ENCODE data around the gene PTPRN2. TPM values are rescaled to one million over a fixed set of nuclear protein-coding genes. Genes with fewer than 3 reads are reported as not detected.
A peak's percentile ranks its signal among the peaks of the same experiment; 100 is the strongest.
"Not testable (repeated sequence)": the region's sequence is repeated elsewhere in the genome, so short reads cannot be mapped to it uniquely, and the experiment has no call there.

Gene PTPRN2
- total RNA-seq, 8 experiments from 2014 or later, result 0.10 to 19.7 (median 10.8) TPM; not detected in 1

DNA sequence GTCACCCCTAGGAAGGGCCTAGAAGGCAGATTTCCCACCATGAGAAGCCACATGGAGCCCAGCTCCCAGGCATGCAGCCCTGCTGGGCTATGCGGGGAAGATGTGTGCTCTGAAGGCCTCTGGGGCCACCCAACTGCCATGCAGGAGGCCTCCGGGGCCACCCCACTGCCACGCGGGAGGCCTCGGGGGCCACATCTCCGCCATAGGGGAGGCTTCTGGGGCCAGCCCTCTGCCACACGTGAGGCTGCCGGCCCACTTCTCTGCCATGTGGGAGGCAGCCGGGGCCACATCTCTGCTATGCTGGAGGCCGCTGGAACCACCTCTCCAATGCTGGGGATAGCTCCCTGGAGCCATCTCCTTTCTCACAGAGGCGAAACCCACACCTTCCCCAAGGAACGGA, 799.0 kb downstream of the PTPRN2 start:
- Histone ChIP-seq H3K4me3 (no peak overlapping the region), H3K27ac (no peak overlapping the region), H3K4me1 (replicated peaks in 1 of 2) (peaks cover 0 to 25% of the 10 kb centered on the region in 2 donors)
- in situ Hi-C loops (cut with MboI; ENCODE audit: low pct_unique_long_range_greater_than_20kb in 2 of 9, low sequenced_read_pairs in 9 of 9, unreplicated experiment in 9 of 9), result no loop called here
- 70 to 83% methylated on average over 1 to 4 of the region's 12 CpGs; no CpG with 5 or more reads in 8 of the 10 experiments for WGBS, 10 experiments
- no peak for ATAC-seq (replicated peaks in 6 of 8)

DNA sequence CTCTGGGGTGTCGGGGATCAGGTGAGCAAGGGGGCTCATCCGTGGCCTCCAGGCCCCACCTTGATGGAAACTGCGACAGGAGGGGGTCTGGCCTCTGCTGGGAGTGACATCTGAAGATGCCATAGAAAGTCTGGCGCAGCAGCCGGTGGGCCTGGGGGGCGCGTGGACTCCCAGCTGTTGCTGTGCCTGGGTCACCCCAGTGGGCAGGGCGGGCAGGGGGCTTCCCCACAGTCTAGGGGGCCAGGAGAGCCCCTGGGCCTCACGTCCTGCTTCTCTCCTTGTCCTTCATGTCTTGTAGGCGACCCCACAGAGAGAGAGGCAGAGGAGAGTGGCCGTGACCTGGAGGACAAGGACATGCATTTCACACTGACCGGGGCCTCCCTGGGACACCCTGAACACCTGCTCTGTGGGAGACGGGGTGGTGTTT, 800.3 kb downstream of the PTPRN2 start:
- in situ Hi-C loops (cut with MboI; ENCODE audit: low pct_unique_long_range_greater_than_20kb in 2 of 9, low sequenced_read_pairs in 9 of 9, unreplicated experiment in 9 of 9), result no loop called here
- Histone ChIP-seq H3K4me1 (replicated peaks in 1 of 2) (peaks cover 0 to 18% of the 10 kb centered on the region in 2 donors), H3K4me3 (no peak overlapping the region), H3K27ac (no peak overlapping the region)
- WGBS, 10 experiments, result no CpG with 5 or more reads among the region's 13 CpGs
- no peak for ATAC-seq (replicated peaks in 6 of 8)

DNA sequence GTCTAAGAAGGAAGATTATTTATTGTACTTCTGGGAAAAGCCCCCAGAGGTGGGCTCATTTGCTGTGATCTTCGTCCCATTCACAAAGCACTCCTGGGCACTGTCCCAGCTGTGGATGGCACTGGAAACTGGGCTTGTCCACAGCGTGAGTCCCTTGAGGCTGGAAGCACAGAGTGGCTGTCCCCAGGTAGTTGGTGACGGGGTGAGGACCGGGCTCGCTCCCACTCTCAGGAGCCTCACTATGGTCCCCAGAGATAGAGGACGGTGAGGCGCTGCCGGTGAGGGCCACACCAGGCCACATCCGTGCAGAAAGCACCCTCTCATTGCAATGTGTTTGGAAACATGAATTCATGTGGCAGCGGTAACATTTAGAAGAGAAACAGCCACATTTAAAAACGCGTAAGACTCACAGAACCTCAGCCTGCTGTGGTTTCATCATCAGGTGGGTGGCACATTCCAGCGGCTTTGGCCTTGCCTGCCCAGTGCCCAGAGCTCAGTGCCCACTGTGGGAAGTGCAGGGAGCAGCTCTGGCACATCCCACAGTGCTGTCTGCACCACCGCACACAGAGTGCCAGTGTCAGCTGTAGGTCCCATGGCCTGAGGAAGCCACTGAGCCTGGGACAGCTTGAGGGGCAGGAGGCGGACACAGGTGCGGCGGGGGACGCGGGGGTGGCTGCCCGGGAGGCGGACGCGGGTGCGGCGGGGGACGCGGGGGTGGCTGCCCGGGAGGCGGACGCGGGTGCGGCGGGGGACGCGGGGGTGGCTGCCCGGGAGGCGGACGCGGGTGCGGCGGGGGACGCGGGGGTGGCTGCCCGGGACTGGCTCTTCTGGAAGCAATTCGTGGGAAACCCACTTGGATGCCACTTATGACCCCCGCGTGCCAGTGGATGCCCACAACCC, 801.0 kb downstream of the PTPRN2 start:
- WGBS, 10 experiments, result 0 to 90% (median 37%) methylated on average over 1 to 10 of the region's 47 CpGs; no CpG with 5 or more reads in 5 of the 10 experiments
- Histone ChIP-seq H3K27ac (no peak overlapping the region), H3K4me3 (no peak overlapping the region), H3K4me1 (replicated peaks in 1 of 2) (peaks cover 0 to 18% of the 10 kb centered on the region in 2 donors)
- no peak for ATAC-seq (replicated peaks in 6 of 8)
- in situ Hi-C loops (cut with MboI; ENCODE audit: low pct_unique_long_range_greater_than_20kb in 2 of 9, low sequenced_read_pairs in 9 of 9, unreplicated experiment in 9 of 9), result no loop called here

DNA sequence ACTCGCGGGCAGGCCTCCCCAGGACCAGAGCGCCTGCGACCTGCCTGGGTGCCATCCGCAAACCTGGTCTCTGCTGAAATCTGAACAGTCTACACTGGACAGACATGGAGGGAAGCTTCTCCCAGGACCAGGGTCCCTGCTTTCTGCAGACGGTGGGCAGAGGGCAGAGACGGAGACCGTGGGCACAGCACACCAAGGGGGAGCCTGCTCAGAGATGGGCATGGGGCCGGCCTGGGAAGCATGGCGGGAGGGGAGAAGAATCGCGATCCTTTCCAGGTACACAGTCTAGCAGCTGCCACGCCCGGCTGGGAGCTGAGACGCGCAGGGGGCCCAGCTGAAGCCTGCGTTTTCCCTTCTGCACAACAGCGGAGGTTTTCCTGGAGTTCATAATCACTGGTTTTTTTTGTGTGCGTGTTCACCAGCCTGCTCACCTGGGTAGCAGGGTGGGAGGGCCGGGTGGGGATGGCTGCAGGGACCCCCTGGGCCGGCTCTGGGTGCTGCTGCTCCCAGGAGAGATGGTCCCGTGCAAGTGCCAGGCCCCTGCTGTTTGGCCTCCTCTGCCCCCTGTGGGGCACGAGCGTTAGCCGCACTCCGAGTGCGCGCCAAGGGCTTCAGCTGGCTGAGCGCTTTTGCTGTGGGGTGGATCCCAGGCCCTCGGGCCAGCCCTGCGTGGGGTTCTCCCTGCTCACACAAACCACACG, 802.0 kb downstream of the PTPRN2 start:
- Histone ChIP-seq H3K4me1 (replicated peaks in 1 of 2) (peaks cover 0 to 21% of the 10 kb centered on the region in 2 donors), H3K27ac (no peak overlapping the region), H3K4me3 (no peak overlapping the region)
- no peak for ATAC-seq (replicated peaks in 6 of 8)
- in situ Hi-C loops (cut with MboI; ENCODE audit: low pct_unique_long_range_greater_than_20kb in 2 of 9, low sequenced_read_pairs in 9 of 9, unreplicated experiment in 9 of 9), result no loop called here
- 0 to 86% (median 47%) methylated on average over 1 to 6 of the region's 32 CpGs; no CpG with 5 or more reads in 5 of the 10 experiments for WGBS, 10 experiments

DNA sequence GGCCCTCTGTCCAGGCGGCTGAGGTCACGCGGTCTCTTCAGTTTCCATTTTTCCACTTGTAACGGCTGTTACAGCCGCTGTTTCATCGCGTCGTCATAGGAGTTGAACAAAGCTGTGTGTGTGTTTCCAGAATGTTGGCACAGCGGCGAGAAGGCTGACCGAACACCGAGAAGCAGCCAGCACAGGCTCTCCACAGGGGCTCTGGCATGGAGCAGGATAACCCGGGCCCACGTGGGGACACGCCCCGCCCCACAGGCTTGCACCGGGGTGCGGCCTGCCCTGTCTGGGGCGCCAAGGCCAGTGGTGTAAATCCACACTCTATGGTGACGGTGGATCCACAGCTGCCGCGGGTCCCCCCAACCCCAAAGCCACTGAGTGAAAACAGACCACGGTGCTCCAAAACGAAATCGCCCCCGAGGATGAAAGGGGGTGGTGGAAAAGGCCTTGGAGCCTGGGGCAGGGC, 802.6 kb downstream of the PTPRN2 start:
- no peak for ATAC-seq (replicated peaks in 6 of 8)
- Histone ChIP-seq H3K27ac (no peak overlapping the region), H3K4me1 (replicated peaks in 1 of 2) (peaks cover 0 to 21% of the 10 kb centered on the region in 2 donors), H3K4me3 (no peak overlapping the region)
- WGBS, 10 experiments, result 0 to 100% (median 76%) methylated on average over 1 to 9 of the region's 26 CpGs; no CpG with 5 or more reads in 5 of the 10 experiments
- in situ Hi-C loops (cut with MboI; ENCODE audit: low pct_unique_long_range_greater_than_20kb in 2 of 9, low sequenced_read_pairs in 9 of 9, unreplicated experiment in 9 of 9), result no loop called here

DNA sequence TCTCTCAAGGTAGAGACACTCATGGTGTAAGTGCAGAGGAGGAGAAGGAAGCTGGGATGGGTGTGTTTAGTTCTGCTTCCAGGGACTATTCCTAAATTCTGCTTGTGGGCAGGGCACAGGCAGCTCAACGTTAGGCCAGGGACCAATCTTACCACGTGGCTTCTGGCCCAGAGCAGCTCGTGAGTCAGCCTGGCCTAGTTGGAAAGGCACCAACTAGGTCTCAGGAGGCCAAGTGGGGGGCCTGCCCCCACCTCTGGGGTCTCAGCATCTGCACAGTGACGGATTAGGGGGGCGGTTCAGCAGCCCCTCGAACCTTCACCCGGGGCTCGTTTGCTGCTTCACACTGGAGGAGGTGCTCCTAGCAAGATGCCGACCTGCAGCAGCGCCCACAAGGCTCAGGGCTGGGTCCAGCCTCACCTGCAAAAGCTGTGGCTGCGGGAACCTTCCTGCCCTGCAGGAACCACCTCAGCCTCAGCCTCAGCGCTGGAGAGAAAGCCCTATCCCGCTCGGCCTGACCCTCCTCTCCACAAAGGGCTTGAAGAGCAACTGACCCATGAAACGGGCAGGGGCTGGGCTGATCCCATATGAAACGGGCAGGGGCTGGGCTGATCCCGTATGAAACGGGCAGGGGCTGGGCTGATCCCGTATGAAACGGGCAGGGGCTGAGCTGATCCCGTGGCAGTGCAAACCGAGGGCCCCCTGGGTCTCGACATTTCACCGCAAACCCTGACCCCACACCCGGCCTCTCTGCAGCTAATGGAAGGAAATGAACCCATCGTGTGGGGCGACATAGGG, 803.4 kb downstream of the PTPRN2 start:
- WGBS, 10 experiments, result 0 to 90% (median 23%) methylated on average over 1 to 9 of the region's 27 CpGs; no CpG with 5 or more reads in 2 of the 10 experiments
- Histone ChIP-seq H3K4me3 (no peak overlapping the region), H3K27ac (no peak overlapping the region), H3K4me1 (replicated peaks in 1 of 2) (peaks cover 0 to 24% of the 10 kb centered on the region in 2 donors)
- in situ Hi-C loops (cut with MboI; ENCODE audit: low pct_unique_long_range_greater_than_20kb in 2 of 9, low sequenced_read_pairs in 9 of 9, unreplicated experiment in 9 of 9), result no loop called here
- ATAC-seq (replicated peaks in 6 of 8), result no peak

DNA sequence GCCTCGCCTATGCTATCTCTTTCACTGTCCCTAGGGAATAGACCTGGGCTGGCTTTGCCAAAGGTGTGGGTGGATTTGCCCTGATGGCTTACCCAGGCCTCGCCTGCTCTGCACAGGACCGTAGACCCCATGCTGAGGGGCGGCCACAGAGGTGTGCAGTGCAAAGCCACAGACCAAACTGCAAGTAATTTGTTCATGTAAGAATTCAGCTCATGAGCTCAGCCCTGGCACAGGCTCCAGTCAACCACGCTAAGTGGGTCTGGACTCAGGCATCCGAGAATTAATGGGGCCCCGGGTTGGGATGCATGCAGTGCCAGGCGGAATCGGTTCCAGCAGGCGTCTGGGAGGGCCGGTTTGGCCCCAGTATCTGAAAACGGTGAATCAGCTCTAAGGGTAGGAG, 805.6 kb downstream of the PTPRN2 start:
- in situ Hi-C loops (cut with MboI; ENCODE audit: low pct_unique_long_range_greater_than_20kb in 2 of 9, low sequenced_read_pairs in 9 of 9, unreplicated experiment in 9 of 9), result no loop called here
- ATAC-seq (replicated peaks in 6 of 8), result no peak

DNA sequence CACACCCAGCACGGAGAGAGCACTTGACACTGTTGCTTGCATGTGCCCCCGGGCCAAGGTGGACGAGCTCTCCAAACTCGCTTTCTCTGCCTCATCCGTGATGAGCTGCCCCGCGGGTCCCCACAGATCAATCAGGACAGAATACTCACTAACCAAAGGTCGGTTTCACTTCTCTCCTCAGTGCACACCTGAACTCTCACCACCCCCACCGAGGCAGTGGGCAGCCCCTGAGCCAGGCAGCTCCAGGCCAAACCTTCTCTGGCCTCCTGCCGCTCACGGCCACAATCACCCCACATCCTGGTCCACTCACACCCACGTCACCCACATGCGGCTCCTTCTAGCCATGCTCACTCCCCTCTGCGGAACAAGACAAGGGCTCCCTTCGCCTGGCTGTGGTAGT, 806.9 kb downstream of the PTPRN2 start:
- 50 to 96% (median 72%) methylated on average over 2 to 8 of the region's 15 CpGs; no CpG with 5 or more reads in 6 of the 10 experiments for WGBS, 10 experiments
- in situ Hi-C loops (cut with MboI; ENCODE audit: low pct_unique_long_range_greater_than_20kb in 2 of 9, low sequenced_read_pairs in 9 of 9, unreplicated experiment in 9 of 9), result no loop called here
- Histone ChIP-seq H3K4me3 (no peak overlapping the region), H3K27ac (no peak overlapping the region), H3K4me1 (replicated peaks in 1 of 2) (peaks cover 0 to 29% of the 10 kb centered on the region in 2 donors)
- ATAC-seq (replicated peaks in 6 of 8), result no peak

More for the DNA sequence above, 805.6 kb downstream of the PTPRN2 start:
- WGBS, 10 experiments, result 9 to 81% (median 52%) methylated on average over 1 to 6 of the region's 12 CpGs; no CpG with 5 or more reads in 4 of the 10 experiments
- H3K4me1 ChIP-seq (replicated peaks in 1 of 2), result peaks cover 0 to 29% of the 10 kb centered on the region in 2 donors
- no peak overlapping the region for H3K27ac ChIP-seq
- H3K4me3 ChIP-seq, result no peak overlapping the region

DNA sequence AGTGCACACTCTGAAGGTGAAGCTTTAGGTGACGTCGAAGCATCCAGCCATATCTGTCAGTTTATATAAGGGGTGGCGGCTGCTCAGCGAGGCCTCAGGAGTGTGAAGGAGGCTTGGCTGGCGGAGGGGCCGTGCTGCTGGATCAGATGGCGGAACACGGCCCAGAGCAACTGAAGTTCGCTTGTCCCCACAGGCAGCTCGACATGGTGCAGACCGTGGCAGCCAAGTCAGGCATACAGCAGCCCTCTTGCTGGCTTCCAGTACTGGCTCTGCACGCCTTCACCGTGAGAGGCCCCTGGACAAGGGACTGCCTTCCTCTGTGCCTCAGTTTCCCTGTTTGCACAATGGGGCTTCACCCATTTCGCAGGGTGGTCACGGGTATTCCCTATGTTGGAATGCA, 807.3 kb downstream of the PTPRN2 start:
- in situ Hi-C loops (cut with MboI; ENCODE audit: low pct_unique_long_range_greater_than_20kb in 2 of 9, low sequenced_read_pairs in 9 of 9, unreplicated experiment in 9 of 9), result no loop called here
- H3K27ac ChIP-seq, result no peak overlapping the region
- peaks cover 0 to 28% of the 10 kb centered on the region in 2 donors for H3K4me1 ChIP-seq (replicated peaks in 1 of 2)
- WGBS, 10 experiments, result 33 to 80% (median 72%) methylated on average over 1 to 7 of the region's 15 CpGs; no CpG with 5 or more reads in 6 of the 10 experiments
- no peak for ATAC-seq (replicated peaks in 6 of 8)
- no peak overlapping the region for H3K4me3 ChIP-seq

DNA sequence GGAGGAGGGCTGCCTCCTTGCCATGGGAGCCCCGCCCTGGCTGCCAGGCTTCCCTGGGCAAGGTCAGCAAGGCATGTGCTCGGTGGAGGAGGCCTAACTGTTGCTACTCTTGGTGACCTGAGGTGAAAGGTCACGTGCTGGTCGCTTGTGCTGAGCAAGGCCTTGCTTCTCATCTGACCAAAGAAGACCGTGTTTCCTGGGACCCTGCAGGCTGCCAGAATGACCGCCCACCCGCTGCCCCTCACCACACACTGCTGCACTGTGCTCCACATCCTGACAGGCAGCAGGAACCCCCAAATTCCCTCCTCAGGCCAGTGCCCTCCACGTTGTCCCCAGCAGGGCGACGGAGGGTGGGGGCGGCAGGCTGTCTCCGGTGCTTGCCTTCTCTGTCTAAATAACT, 808.4 kb downstream of the PTPRN2 start:
- WGBS, 10 experiments, result 43 to 83% (median 73%) methylated on average over 1 to 9 of the region's 12 CpGs; no CpG with 5 or more reads in 5 of the 10 experiments
- Histone ChIP-seq H3K27ac (no peak overlapping the region), H3K4me3 (no peak overlapping the region), H3K4me1 (replicated peaks in 1 of 2) (peaks cover 0 to 17% of the 10 kb centered on the region in 2 donors)
- in situ Hi-C loops (cut with MboI; ENCODE audit: low pct_unique_long_range_greater_than_20kb in 2 of 9, low sequenced_read_pairs in 9 of 9, unreplicated experiment in 9 of 9), result no loop called here
- ATAC-seq (replicated peaks in 6 of 8), result no peak

DNA sequence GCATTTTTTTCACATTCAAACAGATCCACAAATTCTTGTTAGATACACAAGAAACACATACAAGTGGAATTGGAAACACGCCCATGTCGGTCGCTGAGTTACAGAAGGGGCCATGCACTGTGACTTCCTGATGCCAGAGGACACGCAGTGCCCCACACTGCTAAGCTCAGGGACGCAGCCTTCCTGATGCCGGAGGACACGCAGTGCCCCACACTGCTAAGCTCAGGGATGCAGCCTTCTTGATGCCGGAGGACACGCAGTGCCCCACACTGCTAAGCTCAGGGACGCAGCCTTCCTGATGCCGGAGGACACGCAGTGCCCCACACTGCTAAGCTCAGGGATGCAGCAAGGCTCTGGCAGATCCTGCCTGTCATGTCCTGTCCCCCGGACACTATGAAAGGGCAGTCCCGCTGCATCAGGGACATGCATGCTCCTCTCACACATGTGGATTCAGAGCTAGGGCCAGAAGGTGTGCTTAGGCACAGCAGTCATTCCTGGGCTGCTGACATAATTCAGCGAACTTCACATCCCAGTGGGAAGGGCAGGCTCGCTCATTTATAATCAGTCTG, 810.3 kb downstream of the PTPRN2 start:
- 0 to 83% (median 66%) methylated on average over 2 to 6 of the region's 16 CpGs; no CpG with 5 or more reads in 1 of the 10 experiments for WGBS, 10 experiments

More for the DNA sequence above, 810.3 kb downstream of the PTPRN2 start:
- ATAC-seq (replicated peaks in 6 of 8), result peak in 1 of 8 experiments; percentile 70
- H3K4me3 ChIP-seq; in situ Hi-C loops (cut with MboI; ENCODE audit: low pct_unique_long_range_greater_than_20kb in 2 of 9, low sequenced_read_pairs in 9 of 9, unreplicated experiment in 9 of 9); H3K27ac ChIP-seq: not testable (repeated sequence)
- H3K4me1 ChIP-seq (replicated peaks in 1 of 2), result peaks cover 0 to 12% of the 10 kb centered on the region in 2 donors
